SK-N-MC (cell line): Measurements from ENCODE around the gene NDUFA6.

Experiments used
- EZH2 ChIP-seq: fragments of 200-600 bp; sonication (generic); IDR thresholded peaks from one replicate; pipeline ENCODE4 v1.6.1; 2017; ENCODE audit warnings: antibody characterized with exemption
- FOXP2 ChIP-seq: optimal IDR thresholded peaks from 2 replicates; pipeline ENCODE3; 2011; ENCODE audit warnings: mild to moderate bottlenecking, moderate library complexity; ENCODE audit not compliant: insufficient read depth; ENCODE audit errors: extremely low read length, control extremely low read depth
- POLR2AphosphoS5 ChIP-seq: IDR thresholded peaks from 2 replicates; pipeline ENCODE4 v1.6.1; 2012; ENCODE audit warnings: mild to moderate bottlenecking, low read depth, low read length, borderline replicate concordance

DNA sequence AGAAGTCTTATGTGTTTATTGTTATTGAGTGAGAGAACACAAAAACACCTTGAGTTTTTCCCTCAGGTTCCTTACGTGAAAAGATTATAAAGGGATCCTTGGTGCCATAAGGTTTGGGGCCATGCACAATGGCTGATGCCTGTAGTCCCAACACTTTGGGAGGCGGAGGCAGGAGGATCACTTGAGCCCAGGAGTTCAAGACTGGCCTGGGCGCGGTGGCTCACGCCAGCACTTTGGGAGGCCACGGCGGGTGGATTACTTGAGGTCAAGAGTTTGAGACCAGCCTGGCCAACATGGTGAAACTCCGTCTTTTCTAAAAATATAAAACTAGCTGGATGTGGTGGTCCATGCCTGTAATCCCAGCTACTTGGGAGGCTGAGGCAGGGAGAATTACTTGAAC is 5.7 kb downstream of the NDUFA6 start:
- no peak for TF ChIP-seq POLR2AphosphoS5
- no peak for TF ChIP-seq EZH2
- no peak for TF ChIP-seq FOXP2
